Measurements from ENCODE around the gene PARD3.

The PARD3 gene

GRCh38 chr10:34821587-34822585, 6.8 kb upstream of the PARD3 start:
- no peak for FAIRE-seq

- no peak for FAIRE-seq
Measured at GRCh38 chr10:34817586-34817985, 2.5 kb upstream of the PARD3 start.

GRCh38 chr10:34817054-34817453, 2.0 kb upstream of the PARD3 start:
- FAIRE-seq: no peak

- no peak for FAIRE-seq
Measured at GRCh38 chr10:34816501-34817002, 1.5 kb upstream of the PARD3 start.

- no peak for FAIRE-seq
Measured at GRCh38 chr10:34816085-34816496, 995 bp upstream of the PARD3 start.

DNA sequence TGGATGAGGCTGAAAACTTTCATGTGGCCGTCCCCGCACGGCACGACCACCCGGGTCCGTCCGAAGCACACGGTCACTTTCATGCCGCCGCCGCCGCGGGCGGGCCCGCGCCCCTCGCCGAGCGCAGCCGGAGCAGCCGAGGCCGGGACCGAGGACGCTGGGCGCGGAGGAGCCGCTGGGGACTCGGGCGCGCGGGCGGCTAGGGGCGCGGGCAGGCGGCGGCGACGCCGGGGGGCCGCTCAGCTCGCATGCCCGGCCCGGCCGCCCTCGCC, 247 bp downstream of the PARD3 start:
- no peak for FAIRE-seq

DNA sequence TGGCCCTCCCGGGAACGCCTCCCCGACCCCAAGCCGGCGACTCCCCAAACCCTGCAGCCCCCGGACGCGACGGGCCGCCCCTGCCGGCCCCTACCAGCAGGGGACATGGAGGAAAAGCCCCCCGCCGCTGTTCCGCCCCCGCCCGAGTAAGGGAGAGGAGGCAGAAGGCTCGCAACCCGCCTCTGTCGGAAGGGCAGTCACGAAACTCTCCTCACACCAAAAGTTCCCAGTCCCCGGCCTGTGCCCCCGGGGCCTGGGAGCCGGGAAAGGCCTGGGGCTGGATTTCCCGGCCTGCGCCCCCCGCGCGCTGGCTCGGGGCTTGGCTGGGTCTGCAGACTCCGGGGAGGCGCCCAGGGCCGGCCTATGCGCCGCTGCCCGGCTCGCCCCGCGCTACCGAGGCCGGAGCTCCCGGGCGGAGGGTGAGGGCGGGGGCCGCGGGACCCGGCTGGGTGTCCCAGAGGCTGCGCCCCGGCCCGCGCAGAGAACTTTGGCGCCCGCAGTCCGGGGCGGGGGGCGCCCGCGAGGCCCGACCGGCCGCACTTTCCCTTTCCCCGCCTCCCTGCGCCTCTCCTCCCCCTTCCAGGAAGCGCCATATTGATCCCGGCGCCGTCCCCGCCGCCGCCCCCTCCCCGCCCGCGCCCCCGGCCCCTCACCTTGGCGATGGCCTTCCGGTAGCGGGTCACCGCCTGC, 728 bp downstream of the PARD3 start:
- FAIRE-seq: no peak

GRCh38 chr10:34813626-34814222, 1.4 kb downstream of the PARD3 start:
- no peak for FAIRE-seq

- FAIRE-seq: no peak
Measured at GRCh38 chr10:34812771-34813170, 2.3 kb downstream of the PARD3 start.

DNA sequence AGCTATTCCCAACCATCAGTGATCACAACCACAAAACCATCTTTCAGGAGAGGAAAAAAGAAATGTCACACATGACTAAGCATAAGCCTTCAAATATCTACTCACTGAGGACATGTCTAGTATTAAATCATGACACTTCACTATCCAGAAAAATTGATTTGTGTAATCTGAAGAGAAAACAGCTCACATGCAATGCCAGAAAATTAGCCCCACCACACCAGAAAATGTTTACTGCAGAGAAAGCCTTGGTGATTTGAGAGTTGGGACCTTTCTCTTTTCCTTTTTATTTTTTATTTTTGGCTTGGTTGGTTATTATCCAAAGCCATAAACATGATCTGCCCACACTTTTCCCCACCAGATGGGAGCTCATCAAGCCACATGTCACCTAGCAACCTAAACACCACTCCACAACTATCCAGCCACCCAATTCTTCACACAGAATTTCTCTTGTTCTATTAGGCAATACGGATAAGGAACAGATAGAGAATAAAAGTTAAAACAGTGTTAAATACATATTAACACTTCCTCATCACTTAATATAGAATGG, 3.1 kb downstream of the PARD3 start:
- no peak for FAIRE-seq

DNA sequence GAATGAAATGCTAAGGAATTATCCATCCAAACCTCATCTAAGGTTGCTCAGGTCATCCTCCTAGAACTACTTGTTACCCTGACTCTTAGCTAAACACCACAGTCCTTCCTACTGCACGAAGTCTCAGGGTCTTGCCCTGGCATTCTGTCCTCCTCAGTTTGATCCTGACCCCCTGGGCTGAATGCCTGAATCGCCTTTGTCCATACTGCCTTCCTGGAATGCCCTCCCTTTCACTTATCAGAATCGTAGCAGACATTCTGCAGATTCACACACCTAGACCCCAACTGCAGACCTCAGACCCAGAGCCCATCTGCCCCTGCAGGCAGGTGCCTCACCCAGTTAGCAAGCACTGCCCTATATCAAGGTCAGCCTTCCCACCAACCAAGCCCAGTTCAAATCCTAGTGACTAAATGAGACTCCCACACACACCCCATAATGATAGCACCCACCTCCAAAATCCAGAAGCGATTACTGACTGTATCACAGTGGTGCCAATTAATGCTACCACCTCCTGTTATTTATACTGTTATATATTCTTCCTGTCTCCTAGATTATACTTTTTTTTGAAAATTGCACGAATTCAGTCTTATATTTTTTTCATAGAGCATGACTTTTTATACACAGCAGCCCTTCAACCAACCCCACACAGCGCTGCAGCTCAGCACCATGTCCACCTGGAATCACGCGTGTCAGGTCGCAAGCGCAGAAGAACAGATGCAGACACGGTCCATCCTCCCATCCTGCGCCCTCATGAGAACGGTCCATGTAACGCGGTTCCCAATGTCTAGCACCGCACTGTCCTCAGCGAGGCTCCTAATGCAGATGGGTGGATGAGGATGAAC, 3.7 kb downstream of the PARD3 start:
- no peak for FAIRE-seq

DNA sequence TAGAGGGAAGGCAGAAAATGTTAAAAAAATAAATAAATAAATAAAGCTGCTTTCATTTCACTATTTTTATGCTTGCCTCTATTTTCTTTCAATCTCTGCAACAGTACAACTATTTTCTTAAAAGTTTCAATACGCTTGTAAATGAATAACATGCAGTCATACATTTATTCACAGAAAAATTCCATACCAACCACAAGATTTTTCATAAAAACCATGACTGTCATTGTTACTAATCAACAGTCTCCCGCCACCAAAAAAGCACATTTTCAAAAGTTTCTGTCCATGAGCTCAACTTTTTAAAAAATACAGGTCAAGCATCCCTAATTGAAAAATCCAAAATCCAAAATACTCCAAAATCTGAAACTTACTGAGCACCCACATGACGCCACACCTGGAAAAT, 5.3 kb downstream of the PARD3 start:
- FAIRE-seq: no peak

DNA sequence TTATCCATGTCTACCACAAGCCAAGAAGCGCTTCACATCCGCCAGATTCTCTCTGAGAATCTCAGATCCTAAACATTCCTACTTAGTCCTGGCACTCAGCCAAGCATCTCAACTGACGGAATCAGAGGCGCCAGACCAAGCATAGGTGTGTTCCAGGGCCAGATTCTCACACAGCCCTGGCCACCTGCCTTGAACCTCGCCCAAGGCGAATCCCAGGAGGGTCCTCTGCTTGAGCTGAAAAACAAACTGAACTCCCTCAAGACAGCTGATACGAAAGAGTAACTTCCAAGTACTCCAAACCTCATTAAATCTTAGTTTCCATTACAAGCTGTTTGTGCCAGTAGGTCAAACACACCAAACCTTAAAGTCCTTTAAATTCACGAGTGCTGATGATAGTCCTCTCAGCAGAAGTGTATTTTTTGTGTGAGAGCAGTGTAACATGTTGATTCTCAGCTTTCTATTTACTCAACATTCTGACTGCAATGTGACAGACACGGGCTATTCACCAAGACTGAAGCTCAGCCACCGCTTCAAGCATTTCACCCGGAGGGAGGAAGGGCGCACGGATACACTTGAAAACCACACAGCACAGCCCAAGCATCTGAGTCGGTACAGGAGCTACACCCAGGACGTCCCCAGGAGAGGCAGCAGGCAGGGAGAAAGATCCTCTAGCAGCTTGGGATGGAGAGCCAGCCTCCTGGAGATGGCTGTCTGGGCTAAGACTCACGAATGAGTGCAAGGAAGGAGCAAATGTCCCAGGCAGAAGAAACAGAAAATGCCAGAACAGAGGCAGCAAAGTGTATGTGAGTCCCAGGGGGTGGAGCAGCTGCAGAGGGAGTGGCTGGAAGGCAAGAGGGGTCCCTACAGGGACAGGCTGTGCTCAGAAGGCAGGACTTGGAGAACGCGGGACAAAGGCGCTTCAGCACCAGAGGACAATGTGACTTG, 6.0 kb downstream of the PARD3 start:
- no peak for FAIRE-seq

- no peak for FAIRE-seq
Measured at GRCh38 chr10:34808336-34808735, 6.8 kb downstream of the PARD3 start.

DNA sequence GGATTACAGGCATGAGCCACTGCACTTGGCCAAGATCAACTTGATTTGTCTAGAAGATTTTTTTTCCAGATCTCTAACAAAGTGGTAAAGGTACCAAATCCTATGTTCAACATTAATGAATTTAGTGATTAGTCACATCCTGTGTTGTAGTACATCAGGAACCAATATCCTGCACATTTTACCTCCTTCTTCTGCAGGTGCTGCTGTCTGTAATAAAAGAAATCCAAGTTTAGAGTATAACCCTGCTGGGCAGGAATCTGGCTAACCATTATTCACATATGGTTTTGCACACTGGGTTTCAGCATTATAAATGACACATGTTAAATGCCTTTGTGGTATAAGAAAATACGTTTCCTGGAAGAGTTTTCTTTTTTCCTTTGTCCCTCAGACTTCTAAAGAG, 10.8 kb downstream of the PARD3 start:
- no peak for FAIRE-seq

DNA sequence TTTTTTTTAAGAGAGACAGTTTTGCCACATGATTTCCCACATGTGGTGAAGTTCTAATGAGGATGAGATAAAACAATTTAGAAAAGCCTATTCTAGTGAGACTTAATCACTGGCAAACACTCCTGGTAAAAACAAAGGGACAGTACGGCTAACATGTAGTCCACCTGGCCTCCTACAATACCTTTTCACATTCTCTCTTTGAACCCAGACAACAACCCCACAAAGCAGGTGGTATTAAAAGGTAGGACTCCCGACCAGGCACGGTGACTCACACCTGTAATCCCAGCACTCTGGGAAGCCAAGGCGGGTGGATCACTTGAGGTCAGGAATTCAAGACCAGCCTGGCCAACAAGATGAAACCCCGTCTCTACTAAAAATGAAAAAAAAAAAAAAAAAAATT, 12.4 kb downstream of the PARD3 start:
- FAIRE-seq: no peak

- no peak for FAIRE-seq
Measured at GRCh38 chr10:34801097-34801733, 13.9 kb downstream of the PARD3 start.

GRCh38 chr10:34800624-34801023, 14.5 kb downstream of the PARD3 start:
- FAIRE-seq: no peak

GRCh38 chr10:34798654-34799053, 16.4 kb downstream of the PARD3 start:
- FAIRE-seq: no peak

GRCh38 chr10:34797155-34797554, 17.9 kb downstream of the PARD3 start:
- FAIRE-seq: no peak

DNA sequence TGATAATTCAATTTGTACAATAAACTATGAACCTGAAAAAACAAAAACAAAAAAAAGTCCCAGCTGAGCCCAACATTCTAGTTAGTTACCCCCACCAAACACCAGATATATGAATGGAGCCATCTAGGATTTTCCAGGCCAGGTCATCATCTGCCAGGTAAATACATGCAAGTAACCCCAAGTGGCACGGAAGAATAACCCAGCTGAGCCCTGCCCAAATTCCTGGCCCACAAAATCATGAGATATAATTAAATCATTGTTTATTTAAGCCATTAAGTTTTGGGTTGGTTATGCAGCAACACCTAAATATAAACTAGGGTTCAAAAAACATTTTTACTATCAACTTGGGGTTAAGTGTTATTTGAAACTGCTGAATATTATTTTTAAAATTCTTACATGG, 19.0 kb downstream of the PARD3 start:
- FAIRE-seq: no peak

Measured in A204.1 (cell line).